PC-3 (cell line): ENCODE measurements around the gene TRMT2A. TPM values are rescaled to one million over a fixed set of nuclear protein-coding genes. Genes with fewer than 3 reads are reported as not detected.

Experiments used
- ATAC-seq: fragments of 200-7000 bp; cut with Tn5 transposase; 2 replicates; pipeline ENCODE4 v1.9.1; 2020; ENCODE audit warnings: mild to moderate bottlenecking, moderate library complexity
- BruUV-seq: library from RNA; stranded (reverse); fragments of 400-500 nt; replicated peaks from 2 replicates; lab custom pipeline; 2021; lab: Mats Ljungman, UMichigan
- CTCF ChIA-PET: fragments of 300-600 bp; sonication (Branson Sonifier 250); formaldehyde crosslinking; loops from one replicate; lab custom pipeline; 2022; ENCODE audit warnings: antibody characterized with exemption; lab: Charles Lee
- POLR2A ChIA-PET: fragments of 300-600 bp; sonication (Branson Sonifier 250); formaldehyde crosslinking; loops from one replicate; lab custom pipeline; 2022; ENCODE audit warnings: antibody characterized with exemption; ENCODE audit not compliant: unreplicated experiment; lab: Charles Lee
- DNase-seq: peaks from one replicate; pipeline ENCODE4 v3.0.0-alpha.2; 2015
- H2AFZ ChIP-seq: fragments of 300-600 bp; sonication (generic); 2 replicates; pipeline ENCODE4 v1.6.0; 2016; ENCODE audit warnings: antibody characterized with exemption, low read length
- H3F3A ChIP-seq: fragments of 300-600 bp; sonication (generic); one replicate; pipeline ENCODE4 v1.6.0; 2017; ENCODE audit warnings: antibody characterized with exemption, low read length, control low read depth, mild to moderate bottlenecking; ENCODE audit not compliant: unreplicated experiment
- H3K27ac ChIP-seq: fragments of 300-600 bp; sonication (generic); 2 replicates; pipeline ENCODE4 v1.5.1; 2016; ENCODE audit warnings: mild to moderate bottlenecking, low read length
- H3K27me3 ChIP-seq: fragments of 300-600 bp; sonication (generic); 2 replicates; pipeline ENCODE4 v1.6.1; 2016; ENCODE audit warnings: low read length, mixed read lengths
- H3K36me3 ChIP-seq: fragments of 300-600 bp; sonication (generic); 2 replicates; pipeline ENCODE4 v1.6.1; 2016; ENCODE audit warnings: low read depth, mixed run types, low read length, mixed read lengths
- H3K4me1 ChIP-seq: fragments of 300-600 bp; sonication (generic); 2 replicates; pipeline ENCODE4 v1.5.1; 2016; ENCODE audit warnings: low read length; ENCODE audit not compliant: insufficient read depth
- H3K4me2 ChIP-seq: fragments of 300-600 bp; sonication (generic); 2 replicates; pipeline ENCODE4 v1.6.0; 2016; ENCODE audit warnings: low read length
- H3K4me3 ChIP-seq: fragments of 300-600 bp; sonication (generic); 2 replicates; pipeline ENCODE4 v1.5.1; 2016; ENCODE audit warnings: mild to moderate bottlenecking, low read length, mixed read lengths
- H3K79me2 ChIP-seq: fragments of 300-600 bp; sonication (generic); 2 replicates; pipeline ENCODE4 v1.6.1; 2017; ENCODE audit warnings: low read length, mixed read lengths
- H3K9ac ChIP-seq: fragments of 300-600 bp; sonication (generic); 2 replicates; pipeline ENCODE4 v1.6.0; 2016; ENCODE audit warnings: mild to moderate bottlenecking, low read length
- H3K9me2 ChIP-seq: fragments of 300-600 bp; sonication (generic); replicated peaks from 2 replicates; pipeline ENCODE4 v1.6.1; 2016; ENCODE audit warnings: mixed run types, low read length, mixed read lengths
- H3K9me3 ChIP-seq: fragments of 300-600 bp; sonication (generic); 2 replicates; pipeline ENCODE4 v1.6.1; 2016; ENCODE audit warnings: low read length, mixed read lengths
- H4K20me1 ChIP-seq: fragments of 300-600 bp; sonication (generic); 2 replicates; pipeline ENCODE4 v1.6.1; 2016; ENCODE audit warnings: low read length, mixed read lengths
- CTCF ChIP-seq: fragments of 300-600 bp; sonication (generic); conservative IDR thresholded peaks from 2 replicates; pipeline ENCODE4 v1.5.1; 2017; ENCODE audit warnings: antibody characterized with exemption, low read depth, mild to moderate bottlenecking, low read length
- EZH2 ChIP-seq: fragments of 300-600 bp; sonication (generic); IDR thresholded peaks from one replicate; pipeline ENCODE4 v1.6.1; 2017; ENCODE audit warnings: antibody characterized with exemption, mild to moderate bottlenecking, low read length; ENCODE audit not compliant: unreplicated experiment
- EZH2phosphoT487 ChIP-seq: fragments of 300-600 bp; sonication (generic); IDR thresholded peaks from 2 replicates; pipeline ENCODE4 v1.6.1; 2018; ENCODE audit warnings: mild to moderate bottlenecking, antibody characterized with exemption, low read length, borderline replicate concordance
- intact Hi-C: fragments of 100-400 bp; cut with micrococcal nuclease; formaldehyde crosslinking; loops from 2 replicates; pipeline ENCODE4 v1.9.0; 2023
- total RNA-seq: library from RNA; depleted of rRNA; stranded (reverse); fragments of >200 nt; gene quantifications from 2 replicates; pipeline ENCODE4 v1.2.3, GENCODE V29; 2014

Gene TRMT2A
- total RNA-seq, 1 experiment from 2014 or later = 62.1 TPM

GRCh38 chr22:20106205-20106848 is 10.7 kb downstream of the TRMT2A start:
- no peaks in the 10 kb centered on the region for H4K20me1 ChIP-seq
- H3K4me3 ChIP-seq = no peak overlapping the region
- ChIA-PET POLR2A (no interaction called here), CTCF (no interaction called here)
- no peaks in the 10 kb centered on the region for H3K27me3 ChIP-seq
- TF ChIP-seq EZH2 = no peak
- TF ChIP-seq EZH2phosphoT487 = no peak
- no peak for TF ChIP-seq CTCF
- H2AFZ ChIP-seq = no peak overlapping the region
- no peak overlapping the region for H3K27ac ChIP-seq
- H3K79me2 ChIP-seq = peaks cover 10% of the 10 kb centered on the region
- DNase-seq (no peak), ATAC-seq (no peak)
- H3K36me3 ChIP-seq = peaks cover 24% of the 10 kb centered on the region
- BruUV-seq = no TSS peak
- no peaks in the 10 kb centered on the region for H3K9me2 ChIP-seq
- intact Hi-C loops = no loop called here
- no peak overlapping the region for H3K4me2 ChIP-seq
- no peaks in the 10 kb centered on the region for H3K4me1 ChIP-seq
- no peaks in the 10 kb centered on the region for H3K9me3 ChIP-seq
- H3K9ac ChIP-seq = no peak overlapping the region
- H3F3A ChIP-seq = no peaks in the 10 kb centered on the region

DNA sequence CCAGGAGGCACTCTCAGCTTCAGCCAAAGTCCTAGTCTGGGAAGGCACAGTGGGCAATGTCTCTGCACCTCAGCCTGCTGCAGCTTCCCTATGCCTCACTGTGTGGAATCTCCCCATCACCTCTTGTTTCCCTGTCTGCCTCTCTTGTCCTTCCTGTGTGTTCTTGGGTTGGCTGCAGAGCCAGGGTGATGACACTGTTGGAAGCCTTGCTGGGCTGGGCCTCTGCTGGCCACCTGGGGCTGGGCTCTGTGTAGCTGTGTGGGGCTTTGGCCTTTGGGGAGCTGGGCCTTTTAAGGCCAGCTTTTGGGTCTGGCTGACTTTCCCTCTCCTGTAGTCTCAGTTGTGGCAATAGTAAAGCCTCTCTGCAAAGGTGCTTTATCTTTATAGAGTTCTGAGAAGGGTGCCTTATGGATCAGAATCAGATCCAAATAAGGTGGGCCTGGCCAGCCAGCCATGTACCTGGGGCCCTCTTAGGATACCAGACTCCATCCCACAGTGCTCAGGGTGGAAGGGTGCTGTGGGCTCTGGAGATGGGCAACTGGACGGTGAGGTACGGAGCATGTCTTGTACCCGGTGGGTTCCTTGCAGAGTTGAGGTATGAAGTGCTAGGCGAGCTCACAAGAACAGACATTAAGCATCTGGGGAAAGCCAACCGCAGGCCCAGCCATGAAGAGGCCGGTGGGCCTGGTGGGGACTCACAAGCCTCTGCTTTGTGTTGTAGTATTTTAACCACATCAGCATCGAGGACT is 11.4 kb downstream of the TRMT2A start:
- BruUV-seq = no TSS peak
- ATAC-seq = no peak
- peaks cover 26% of the 10 kb centered on the region for H3K36me3 ChIP-seq
- intact Hi-C loops = no loop called here
- TF ChIP-seq EZH2phosphoT487 (no peak), CTCF (no peak), EZH2 (no peak)
- peaks cover 10% of the 10 kb centered on the region for H3K79me2 ChIP-seq
- DNase-seq = no peak
- H3F3A ChIP-seq = no peaks in the 10 kb centered on the region
- H3K9me2 ChIP-seq = no peaks in the 10 kb centered on the region
- no peak overlapping the region for H3K27ac ChIP-seq
- H3K9me3 ChIP-seq = no peaks in the 10 kb centered on the region
- no peak overlapping the region for H2AFZ ChIP-seq
- no peaks in the 10 kb centered on the region for H3K4me1 ChIP-seq
- no peak overlapping the region for H3K9ac ChIP-seq
- ChIA-PET POLR2A (no interaction called here), CTCF (no interaction called here)
- H3K27me3 ChIP-seq = no peaks in the 10 kb centered on the region
- H4K20me1 ChIP-seq = no peaks in the 10 kb centered on the region
- no peak overlapping the region for H3K4me2 ChIP-seq
- H3K4me3 ChIP-seq = no peak overlapping the region
